WTC11 (cell line): ENCODE measurements around the gene REC8.

ENCODE experiments used
- ATF2 ChIP-seq: sonication (generic); formaldehyde crosslinking; IDR thresholded peaks from 2 replicates; pipeline ENCODE4 v1.8.1; 2022; ENCODE audit warnings: low read depth, missing genetic modification reagents, borderline replicate concordance
- CTCF ChIP-seq: fragments of 200-600 bp; IDR thresholded peaks from 2 replicates; pipeline ENCODE4 v1.8.0; 2022; ENCODE audit warnings: antibody characterized with exemption
- ETV6 ChIP-seq: sonication (generic); formaldehyde crosslinking; IDR thresholded peaks from 2 replicates; pipeline ENCODE4 v1.8.1; 2022; ENCODE audit warnings: mild to moderate bottlenecking, missing genetic modification reagents
- JUN ChIP-seq: sonication (generic); formaldehyde crosslinking; IDR thresholded peaks from 2 replicates; pipeline ENCODE4 v1.8.0; 2023; ENCODE audit warnings: mild to moderate bottlenecking, missing genetic modification reagents
- MAX ChIP-seq: sonication (generic); formaldehyde crosslinking; IDR thresholded peaks from 2 replicates; pipeline ENCODE4 v1.8.0; 2022; ENCODE audit warnings: mild to moderate bottlenecking, missing genetic modification reagents
- RELA ChIP-seq: sonication (generic); formaldehyde crosslinking; IDR thresholded peaks from 2 replicates; pipeline ENCODE4 v1.8.1; 2022; ENCODE audit warnings: missing genetic modification reagents, mild to moderate bottlenecking, borderline replicate concordance
- SP1 ChIP-seq: sonication (generic); formaldehyde crosslinking; conservative IDR thresholded peaks from 2 replicates; pipeline ENCODE4 v1.8.1; 2022; ENCODE audit warnings: missing genetic modification reagents
- TCF7 ChIP-seq: sonication (generic); formaldehyde crosslinking; IDR thresholded peaks from 2 replicates; pipeline ENCODE4 v1.8.0; 2022; ENCODE audit warnings: mild to moderate bottlenecking, low read depth, missing genetic modification reagents, moderate library complexity
- TEAD4 ChIP-seq: sonication (generic); formaldehyde crosslinking; IDR thresholded peaks from 2 replicates; pipeline ENCODE4 v1.8.0; 2022; ENCODE audit warnings: mild to moderate bottlenecking, missing genetic modification reagents
- ZNF138 ChIP-seq: sonication (generic); formaldehyde crosslinking; conservative IDR thresholded peaks from 2 replicates; pipeline ENCODE4 v1.8.1; 2022; ENCODE audit warnings: mild to moderate bottlenecking, moderate library complexity, missing genetic modification reagents
- ZNF416 ChIP-seq: fragments of 250-450 bp; sonication (Bioruptor Pico); IDR thresholded peaks from 2 replicates; pipeline ENCODE4 v1.9.0; 2021; ENCODE audit warnings: mild to moderate bottlenecking, inconsistent platforms
- TF ChIP-seq, protein P1 (sequence below): sonication (generic); formaldehyde crosslinking; IDR thresholded peaks from 2 replicates; pipeline ENCODE4 v1.8.1; 2022; ENCODE audit warnings: low read depth, mild to moderate bottlenecking, moderate library complexity, missing genetic modification reagents, borderline replicate concordance
- TF ChIP-seq, protein P2 (sequence below): sonication (generic); formaldehyde crosslinking; IDR thresholded peaks from 2 replicates; pipeline ENCODE4 v1.8.1; 2023; ENCODE audit warnings: mild to moderate bottlenecking, missing genetic modification reagents, moderate library complexity

DNA sequence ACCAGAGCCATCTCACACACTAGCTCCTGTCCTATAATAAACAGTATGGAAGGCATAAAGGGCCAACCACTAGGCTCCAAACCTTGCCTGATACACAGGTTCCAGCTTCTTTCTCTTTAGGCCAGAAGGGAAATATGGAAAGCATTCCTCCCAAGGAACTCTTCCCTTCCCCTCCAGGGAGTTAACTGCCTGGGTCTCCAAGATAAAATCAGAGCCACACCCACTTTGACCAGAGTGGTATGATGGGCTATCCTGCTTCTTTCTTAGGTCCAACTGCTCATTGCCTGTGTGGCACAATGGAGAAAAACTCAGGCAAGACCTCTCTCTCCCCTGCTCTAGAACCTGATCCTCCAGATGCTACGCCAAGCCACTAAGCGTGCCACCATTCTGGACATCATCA is 35.7 kb downstream of the REC8 start:
- TF ChIP-seq MAX (CRISPR knock-in tag) (no peak), CTCF (no peak), ZNF416 (CRISPR knock-in tag) (no peak), SP1 (no peak), RELA (CRISPR knock-in tag) (no peak), ETV6 (CRISPR knock-in tag) (no peak), TEAD4 (CRISPR knock-in tag) (no peak), TCF7 (CRISPR knock-in tag) (no peak), JUN (no peak), ATF2 (CRISPR knock-in tag) (no peak), ZNF138 (no peak)
- TF ChIP-seq, protein P1, sequence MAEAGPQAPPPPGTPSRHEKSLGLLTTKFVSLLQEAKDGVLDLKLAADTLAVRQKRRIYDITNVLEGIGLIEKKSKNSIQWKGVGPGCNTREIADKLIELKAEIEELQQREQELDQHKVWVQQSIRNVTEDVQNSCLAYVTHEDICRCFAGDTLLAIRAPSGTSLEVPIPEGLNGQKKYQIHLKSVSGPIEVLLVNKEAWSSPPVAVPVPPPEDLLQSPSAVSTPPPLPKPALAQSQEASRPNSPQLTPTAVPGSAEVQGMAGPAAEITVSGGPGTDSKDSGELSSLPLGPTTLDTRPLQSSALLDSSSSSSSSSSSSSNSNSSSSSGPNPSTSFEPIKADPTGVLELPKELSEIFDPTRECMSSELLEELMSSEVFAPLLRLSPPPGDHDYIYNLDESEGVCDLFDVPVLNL (CRISPR knock-in tag), result no peak
- TF ChIP-seq, protein P2, sequence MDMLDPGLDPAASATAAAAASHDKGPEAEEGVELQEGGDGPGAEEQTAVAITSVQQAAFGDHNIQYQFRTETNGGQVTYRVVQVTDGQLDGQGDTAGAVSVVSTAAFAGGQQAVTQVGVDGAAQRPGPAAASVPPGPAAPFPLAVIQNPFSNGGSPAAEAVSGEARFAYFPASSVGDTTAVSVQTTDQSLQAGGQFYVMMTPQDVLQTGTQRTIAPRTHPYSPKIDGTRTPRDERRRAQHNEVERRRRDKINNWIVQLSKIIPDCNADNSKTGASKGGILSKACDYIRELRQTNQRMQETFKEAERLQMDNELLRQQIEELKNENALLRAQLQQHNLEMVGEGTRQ (CRISPR knock-in tag), result no peak
